K562 (cell line): ENCODE measurements around the gene CPED1. TPM values are rescaled to one million over a fixed set of nuclear protein-coding genes. Genes with fewer than 3 reads are reported as not detected.
A peak's percentile ranks its signal among the peaks of the same experiment; 100 is the strongest.

Source experiments
- ARID2 ChIP-seq: fragments of 450-650 bp; IDR thresholded peaks from 2 replicates; pipeline ENCODE4 v1.6.1; 2017; ENCODE audit warnings: antibody characterized with exemption, mild to moderate bottlenecking
- BACH1 ChIP-seq: fragments of 200-800 bp; sonication (Bioruptor generic); IDR thresholded peaks from 2 replicates; pipeline ENCODE4 v1.6.1; 2016; ENCODE audit warnings: missing genetic modification characterization, missing compliant biosample characterization
- ELF1 ChIP-seq: fragments of 200-800 bp; sonication (Bioruptor generic); IDR thresholded peaks from 2 replicates; pipeline ENCODE4 v1.6.1; 2016; ENCODE audit warnings: missing genetic modification characterization, missing compliant biosample characterization
- ETV1 ChIP-seq: fragments of 450-650 bp; conservative IDR thresholded peaks from 2 replicates; pipeline ENCODE4 v1.6.1; 2016; ENCODE audit warnings: missing genetic modification characterization, control low read depth, low read depth, missing compliant biosample characterization
- HDAC2 ChIP-seq: fragments of 450-650 bp; IDR thresholded peaks from 2 replicates; pipeline ENCODE4 v1.6.1; 2016; ENCODE audit warnings: mild to moderate bottlenecking
- ILF3 ChIP-seq: fragments of 450-650 bp; IDR thresholded peaks from 2 replicates; pipeline ENCODE4 v1.6.1; 2018; ENCODE audit warnings: antibody characterized with exemption, mild to moderate bottlenecking, moderate library complexity, borderline replicate concordance
- JUND ChIP-seq, 2 experiments: IDR thresholded peaks; 2 replicates in 1 of 2; 3 replicates in 1 of 2; pipeline ENCODE4 v1.6.1; 2011; ENCODE audit warnings: borderline replicate concordance in 2 of 2, low read depth in 2 of 2, low read length in 2 of 2, improper control_type of control experiment in 1 of 2, missing biosample characterization in 1 of 2, missing genetic modification characterization in 1 of 2, missing genetic modification reagents in 1 of 2
- KDM2B ChIP-seq: fragments of 250-450 bp; sonication (Bioruptor Pico); IDR thresholded peaks from 2 replicates; pipeline ENCODE4 v1.8.0; 2021; ENCODE audit warnings: mild to moderate bottlenecking, moderate library complexity
- LEF1 ChIP-seq: fragments of 450-650 bp; IDR thresholded peaks from 2 replicates; pipeline ENCODE4 v1.6.1; 2016; ENCODE audit warnings: mild to moderate bottlenecking
- MAFG ChIP-seq: fragments of 450-650 bp; conservative IDR thresholded peaks from 2 replicates; pipeline ENCODE4 v1.6.1; 2016; ENCODE audit warnings: missing genetic modification characterization, missing compliant biosample characterization
- NR2F6 ChIP-seq: fragments of 450-650 bp; formaldehyde crosslinking; IDR thresholded peaks from 2 replicates; pipeline ENCODE4 v1.4.0; 2020; ENCODE audit warnings: mild to moderate bottlenecking
- PBX2 ChIP-seq, 2 experiments: IDR thresholded peaks in 1 of 2; conservative IDR thresholded peaks in 1 of 2; 2 replicates each; pipeline ENCODE4 v1.6.1; 2016; ENCODE audit warnings: low read depth in 2 of 2, mild to moderate bottlenecking in 1 of 2, missing compliant biosample characterization in 1 of 2, missing genetic modification characterization in 1 of 2, moderate library complexity in 1 of 2
- PML ChIP-seq: IDR thresholded peaks from 2 replicates; pipeline ENCODE4 v1.6.1; 2012; ENCODE audit warnings: low read length, inconsistent platforms
- PREB ChIP-seq: sonication (generic); formaldehyde crosslinking; IDR thresholded peaks from 2 replicates; pipeline ENCODE4 v1.8.1; 2023; ENCODE audit warnings: mild to moderate bottlenecking, missing genetic modification reagents
- SIN3A ChIP-seq, 2 experiments: fragments of 150-350 bp in 1 of 2; IDR thresholded peaks; 2 replicates each; pipeline ENCODE4 v1.6.1; 2011 to 2016; ENCODE audit warnings: borderline replicate concordance in 2 of 2, low read depth in 2 of 2, low read length in 2 of 2, mild to moderate bottlenecking in 2 of 2, moderate library complexity in 2 of 2; ENCODE audit not compliant: control insufficient read depth in 1 of 2
- SMARCE1 ChIP-seq: fragments of 450-650 bp; IDR thresholded peaks from 2 replicates; pipeline ENCODE4 v1.7.1; 2016; ENCODE audit warnings: mild to moderate bottlenecking
- WHSC1 ChIP-seq: IDR thresholded peaks from one replicate; pipeline ENCODE4 v1.6.1; 2012; ENCODE audit warnings: low read length, control low read depth, inconsistent platforms
- ZBTB9 ChIP-seq: fragments of 450-650 bp; formaldehyde crosslinking; IDR thresholded peaks from 2 replicates; pipeline ENCODE4 v1.4.0; 2020; ENCODE audit warnings: mild to moderate bottlenecking, moderate library complexity
- ZFP91 ChIP-seq: sonication (generic); formaldehyde crosslinking; IDR thresholded peaks from 2 replicates; pipeline ENCODE4 v1.8.0; 2022; ENCODE audit warnings: mild to moderate bottlenecking, missing genetic modification reagents
- ZNF124 ChIP-seq: sonication (generic); formaldehyde crosslinking; IDR thresholded peaks from 2 replicates; pipeline ENCODE4 v1.8.1; 2022; ENCODE audit warnings: missing genetic modification reagents
- ZNF764 ChIP-seq: fragments of 250-450 bp; sonication (Bioruptor Pico); IDR thresholded peaks from 2 replicates; pipeline ENCODE4 v1.4.0; 2020; ENCODE audit warnings: low read depth, mild to moderate bottlenecking, moderate library complexity
- polyA plus RNA-seq, 8 experiments: library from polyadenylated mRNA; depleted of rRNA in 4 of 8; stranded (reverse) in 5 of 8; unstranded in 3 of 8; fragments of >200 nt; fragmentation: Nextera tagmentation in 2 of 8; fragmentation: Illumina TruSeq in 1 of 8; extraction: Ambion mirVana in 2 of 8; extraction: Trizol in 1 of 8; gene quantifications; 2 replicates each; pipeline versions ENCODE4 v1.2.1 to v1.2.3, GENCODE V29; 2011 to 2014; ENCODE audit warnings: inconsistent platforms in 1 of 8, missing spikeins in 1 of 8
- total RNA-seq, 7 experiments: library from RNA; depleted of rRNA in 6 of 7; stranded (reverse); fragments of >200 nt in 6 of 7; fragmentation: Illumina TruSeq in 2 of 7; extraction: Trizol in 2 of 7; gene quantifications; 2 replicates each; pipeline versions ENCODE4 v1.2.1 to v1.2.3, GENCODE V29; 2011 to 2021; ENCODE audit warnings: low replicate concordance in 1 of 7

The CPED1 gene
- total and polyA plus RNA-seq, 9 of the 15 experiments (the other 6 are each of a cell fraction or from before 2014, with no cell fraction given) = 195 to 393 (median 290) TPM

- TF ChIP-seq ZFP91 (CRISPR knock-in tag) (peak; percentile 46; the same call in 1 of the 2 replicates), LEF1 (0 out of 2 replicates have a peak, but pooled peaks have one; percentile 13), JUND (IDR thresholded peaks at IDR 0.05; ENCODE audit: borderline replicate concordance, low read depth, low read length) (no peak), JUND (tag; IDR thresholded peaks at IDR 0.05; ENCODE audit: borderline replicate concordance, low read depth, low read length) (no peak), MAFG (tag) (peak; percentile 38; the same call in 1 of the 2 replicates), ELF1 (peak; percentile 41), ETV1 (no peak), WHSC1 (no peak), PML (no peak), PBX2 (CRISPR knock-in tag; IDR thresholded peaks at IDR 0.05; ENCODE audit: low read depth) (no peak), PBX2 (tag; conservative IDR thresholded peaks at IDR 0.05; ENCODE audit: low read depth) (no peak), ARID2 (0 out of 2 replicates have a peak, but pooled peaks have one; percentile 7), ZNF124 (no peak), ILF3 (no peak), BACH1 (tag) (0 out of 2 replicates have a peak, but pooled peaks have one; percentile 4), SIN3A (IDR thresholded peaks at IDR 0.05; ENCODE audit: borderline replicate concordance in 2 of 2, control insufficient read depth in 1 of 2, low read depth in 2 of 2, low read length in 2 of 2) (peak; percentile 54 to 75; a peak in 1 of 4 replicates), NR2F6 (CRISPR knock-in tag) (no peak), PREB (CRISPR knock-in tag) (0 out of 2 replicates have a peak, but pooled peaks have one; percentile 56), SMARCE1 (peak; percentile 66), KDM2B (CRISPR knock-in tag) (0 out of 2 replicates have a peak, but pooled peaks have one; percentile 3), HDAC2 (peak; percentile 3), ZBTB9 (CRISPR knock-in tag) (no peak), ZNF764 (CRISPR knock-in tag) (no peak)
These were observed 37.2 kb upstream of the CPED1 start (continued) for GRCh38 chr7:120951309-120951699.
